ENCODE measurements around the gene TAF4B.
A peak's percentile ranks its signal among the peaks of the same experiment; 100 is the strongest.

Gene TAF4B

DNA sequence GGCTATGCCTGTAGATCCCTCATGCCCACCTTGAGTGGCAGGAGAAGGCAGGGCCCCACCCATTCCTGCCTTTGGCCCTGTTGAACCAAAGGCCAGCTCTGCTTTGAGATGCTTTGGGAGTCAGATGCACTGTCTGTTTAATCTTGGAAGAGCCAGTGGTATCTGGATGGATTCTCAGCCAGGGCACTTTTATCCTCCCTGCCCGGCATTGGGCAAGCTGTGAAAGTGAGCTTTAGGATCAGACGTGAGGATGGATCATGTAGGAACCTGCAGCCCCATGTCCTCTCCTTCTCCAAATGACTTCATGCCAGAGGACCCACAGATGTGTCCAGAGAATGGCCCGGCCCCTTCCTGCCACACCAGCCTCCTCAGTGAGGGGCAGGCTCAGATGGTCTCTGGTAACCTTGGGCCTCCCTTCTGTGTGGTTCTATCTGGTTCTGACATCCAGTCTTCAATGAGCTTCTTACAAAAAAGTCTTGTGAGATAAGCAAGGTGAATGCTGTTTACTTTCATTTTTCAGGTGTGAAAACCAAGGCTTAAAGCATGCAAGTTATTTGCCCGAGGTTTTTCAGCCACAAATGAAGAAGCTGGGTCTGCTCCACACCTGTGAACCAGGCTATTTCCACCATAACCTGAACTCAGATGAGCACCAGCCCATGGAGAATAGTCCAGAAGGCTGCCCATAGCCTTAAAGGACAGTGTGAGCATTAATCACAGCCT lies 198.3 kb downstream of the TAF4B start:
- Histone ChIP-seq H3K4me1 (no peaks in the 10 kb centered on the region), H3K4me3 (ENCODE audit: low read depth, low read length) (no peak overlapping the region), H3K27ac (no peak overlapping the region), H3K79me2 (no peaks in the 10 kb centered on the region), H3K27me3 (ENCODE audit: control insufficient read depth, insufficient read depth, low read length) (no peaks in the 10 kb centered on the region), H3K36me3 (ENCODE audit: control insufficient read depth, insufficient read depth, low read length) (no peaks in the 10 kb centered on the region), H3K4me2 (ENCODE audit: low read length) (no peak overlapping the region), H3K9ac (no peak overlapping the region), H2AFZ (no peak overlapping the region), H3K9me3 (ENCODE audit: control insufficient read depth, low read length) (no peaks in the 10 kb centered on the region)
- TF ChIP-seq, protein P1, sequence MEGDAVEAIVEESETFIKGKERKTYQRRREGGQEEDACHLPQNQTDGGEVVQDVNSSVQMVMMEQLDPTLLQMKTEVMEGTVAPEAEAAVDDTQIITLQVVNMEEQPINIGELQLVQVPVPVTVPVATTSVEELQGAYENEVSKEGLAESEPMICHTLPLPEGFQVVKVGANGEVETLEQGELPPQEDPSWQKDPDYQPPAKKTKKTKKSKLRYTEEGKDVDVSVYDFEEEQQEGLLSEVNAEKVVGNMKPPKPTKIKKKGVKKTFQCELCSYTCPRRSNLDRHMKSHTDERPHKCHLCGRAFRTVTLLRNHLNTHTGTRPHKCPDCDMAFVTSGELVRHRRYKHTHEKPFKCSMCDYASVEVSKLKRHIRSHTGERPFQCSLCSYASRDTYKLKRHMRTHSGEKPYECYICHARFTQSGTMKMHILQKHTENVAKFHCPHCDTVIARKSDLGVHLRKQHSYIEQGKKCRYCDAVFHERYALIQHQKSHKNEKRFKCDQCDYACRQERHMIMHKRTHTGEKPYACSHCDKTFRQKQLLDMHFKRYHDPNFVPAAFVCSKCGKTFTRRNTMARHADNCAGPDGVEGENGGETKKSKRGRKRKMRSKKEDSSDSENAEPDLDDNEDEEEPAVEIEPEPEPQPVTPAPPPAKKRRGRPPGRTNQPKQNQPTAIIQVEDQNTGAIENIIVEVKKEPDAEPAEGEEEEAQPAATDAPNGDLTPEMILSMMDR (IDR thresholded peaks at IDR 0.05), result no peak

DNA sequence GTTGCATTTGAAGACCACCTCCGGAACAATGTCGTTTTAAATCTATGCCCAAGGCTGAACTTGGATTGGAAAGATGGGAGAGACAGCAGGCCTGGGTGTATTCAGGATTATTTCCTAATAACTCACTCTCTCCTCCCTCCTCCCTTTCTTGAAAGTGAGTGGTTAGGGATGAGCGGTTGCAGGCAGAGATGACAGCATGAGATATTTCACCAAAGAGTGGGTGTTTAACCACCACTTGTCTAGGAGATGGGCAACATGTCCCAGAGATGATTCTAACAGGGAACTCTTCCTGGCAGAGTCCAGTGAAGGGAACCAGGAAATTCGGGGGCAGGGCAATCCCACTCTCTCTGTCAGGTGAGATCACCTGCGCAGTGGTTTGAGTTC lies 198.9 kb downstream of the TAF4B start:
- H3K9me3 ChIP-seq (ENCODE audit: control insufficient read depth, low read length), result no peaks in the 10 kb centered on the region
- H3K27me3 ChIP-seq (ENCODE audit: control insufficient read depth, insufficient read depth, low read length), result no peaks in the 10 kb centered on the region
- H3K27ac ChIP-seq, result no peak overlapping the region
- H2AFZ ChIP-seq, result no peak overlapping the region
- no peak overlapping the region for H3K9ac ChIP-seq
- peaks cover 2% of the 10 kb centered on the region for H3K4me1 ChIP-seq
- no peak overlapping the region for H3K4me3 ChIP-seq (ENCODE audit: low read depth, low read length)
- TF ChIP-seq, protein P1 (IDR thresholded peaks at IDR 0.05), result no peak
- no peak overlapping the region for H3K4me2 ChIP-seq (ENCODE audit: low read length)
- H3K79me2 ChIP-seq, result no peaks in the 10 kb centered on the region
- no peaks in the 10 kb centered on the region for H3K36me3 ChIP-seq (ENCODE audit: control insufficient read depth, insufficient read depth, low read length)

DNA sequence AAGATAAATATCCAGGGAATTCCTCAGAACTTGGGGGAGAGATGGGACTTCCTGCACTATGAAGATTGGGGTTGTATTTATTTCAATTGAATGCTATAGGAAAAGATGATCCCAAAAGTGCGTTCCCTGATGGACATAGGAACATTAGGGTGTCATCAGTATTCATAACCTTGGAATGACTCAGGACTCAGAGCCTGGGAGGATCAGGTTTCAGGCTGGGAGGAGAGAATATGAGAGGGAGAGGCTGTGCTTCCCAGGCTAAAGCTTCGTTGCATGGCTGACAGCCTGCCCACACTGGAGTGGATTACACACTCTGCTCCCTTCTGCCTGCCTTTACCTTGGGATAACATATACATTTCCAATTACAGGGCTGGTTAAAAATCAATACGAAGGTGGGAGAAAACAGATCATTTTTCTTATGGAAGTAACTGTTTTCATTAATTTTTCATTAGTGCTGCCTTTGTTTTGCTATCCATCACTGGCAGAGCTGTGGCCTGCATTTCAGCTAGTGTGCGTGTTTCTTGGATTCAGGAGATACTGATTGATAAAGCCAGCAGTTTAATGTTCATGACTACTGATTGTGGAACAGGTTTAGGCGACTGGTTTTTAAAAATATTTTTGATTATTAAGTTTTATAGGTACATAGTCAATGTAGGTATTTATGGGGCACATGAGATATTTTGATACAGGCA lies 203.4 kb downstream of the TAF4B start:
- Histone ChIP-seq H3K4me3 (ENCODE audit: low read depth, low read length) (no peak overlapping the region), H3K36me3 (ENCODE audit: control insufficient read depth, insufficient read depth, low read length) (no peaks in the 10 kb centered on the region), H2AFZ (peak overlapping the region; percentile 36), H3K27me3 (ENCODE audit: control insufficient read depth, insufficient read depth, low read length) (no peaks in the 10 kb centered on the region), H3K9ac (no peak overlapping the region), H3K4me1 (peaks cover 2% of the 10 kb centered on the region), H3K9me3 (ENCODE audit: control insufficient read depth, low read length) (no peaks in the 10 kb centered on the region), H3K4me2 (ENCODE audit: low read length) (no peak overlapping the region), H3K27ac (no peak overlapping the region), H3K79me2 (no peaks in the 10 kb centered on the region)
- TF ChIP-seq, protein P1 (IDR thresholded peaks at IDR 0.05), result no peak

DNA sequence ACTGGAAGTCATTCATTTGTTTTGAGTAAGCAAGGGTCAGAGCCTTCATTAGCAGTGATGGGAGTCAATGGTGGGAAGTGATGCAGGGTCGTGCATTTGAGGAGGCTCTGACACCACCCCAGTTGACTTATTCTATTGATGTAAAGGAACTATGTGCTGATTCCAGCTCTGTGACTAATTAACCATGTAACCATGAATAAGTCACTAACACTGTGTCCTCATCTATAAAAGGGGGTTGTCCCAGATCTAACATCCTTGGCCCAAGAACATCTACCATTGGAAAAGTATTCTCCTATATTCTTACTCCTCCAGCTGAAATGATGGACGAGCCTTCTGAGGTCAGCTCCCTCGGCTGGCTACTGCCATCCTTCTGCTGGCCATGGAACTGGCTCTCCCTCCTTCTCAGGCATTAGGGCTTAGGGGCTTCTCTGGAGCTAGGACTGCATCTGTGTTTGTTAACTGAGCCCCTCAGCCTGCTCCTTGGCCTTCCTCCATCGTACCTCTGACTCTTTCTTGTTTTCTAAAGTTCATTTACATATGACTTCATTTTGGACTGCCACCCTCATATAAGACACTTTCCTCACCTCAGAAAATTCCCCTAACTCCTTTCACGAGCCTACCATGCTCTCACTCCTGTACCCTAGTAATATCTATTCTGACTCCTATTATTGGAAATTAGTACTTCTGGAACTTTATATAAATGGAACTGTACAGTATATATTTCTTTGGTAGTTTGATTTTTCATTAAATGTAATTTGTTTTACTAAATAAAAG lies 206.6 kb downstream of the TAF4B start:
- Histone ChIP-seq H3K27ac (no peak overlapping the region), H3K9me3 (ENCODE audit: control insufficient read depth, low read length) (no peaks in the 10 kb centered on the region), H3K27me3 (ENCODE audit: control insufficient read depth, insufficient read depth, low read length) (no peaks in the 10 kb centered on the region), H2AFZ (no peak overlapping the region), H3K4me2 (ENCODE audit: low read length) (no peak overlapping the region), H3K4me1 (peaks cover 2% of the 10 kb centered on the region), H3K79me2 (no peaks in the 10 kb centered on the region), H3K36me3 (ENCODE audit: control insufficient read depth, insufficient read depth, low read length) (no peaks in the 10 kb centered on the region), H3K4me3 (ENCODE audit: low read depth, low read length) (no peak overlapping the region), H3K9ac (no peak overlapping the region)
- TF ChIP-seq, protein P1 (IDR thresholded peaks at IDR 0.05), result no peak
